ENCODE data around the gene TANGO6. TPM values are rescaled to one million over a fixed set of nuclear protein-coding genes. Genes with fewer than 3 reads are reported as not detected.

The TANGO6 gene
- total RNA-seq, 2 donors from 2014 or later: 9.6 to 22.7 TPM

DNA sequence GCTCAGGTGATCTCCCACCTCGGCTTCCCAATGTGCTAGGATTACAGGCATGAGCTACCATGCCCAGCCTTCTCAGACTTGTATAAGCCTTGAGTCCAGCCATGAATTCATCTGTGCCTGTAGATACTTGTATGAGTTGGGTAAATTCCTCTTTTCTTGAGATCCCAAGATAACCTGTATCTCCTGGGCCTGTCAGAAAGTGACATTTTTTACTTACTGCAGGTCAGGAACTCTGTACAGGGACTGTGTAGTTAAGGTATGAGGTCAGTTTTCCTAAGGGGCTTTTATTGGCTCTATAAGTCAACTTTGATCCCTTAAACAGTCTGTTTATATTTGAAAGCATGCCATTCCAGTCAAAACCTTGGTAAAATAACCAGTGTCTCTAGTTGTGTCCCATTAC, 155.8 kb downstream of the TANGO6 start:
- H3K27me3 ChIP-seq: no peaks in the 10 kb centered on the region
- peaks cover 12% of the 10 kb centered on the region for H3K4me1 ChIP-seq
- TF ChIP-seq POLR2A (IDR thresholded peaks at IDR 0.05) (no peak), CTCF (IDR thresholded peaks at IDR 0.05) (no peak)
- DNase-seq (no peak), ATAC-seq (no peak)
- H3K9me3 ChIP-seq: no peaks in the 10 kb centered on the region
- intact Hi-C loops (cut with DNase I): no loop called here
- no peak overlapping the region for H3K4me3 ChIP-seq
- WGBS, 2 donors: 92 to 100% methylated on average over 1 of the region's 1 CpG
- H3K36me3 ChIP-seq (replicated peaks in 1 of 2; ENCODE audit: insufficient read depth in 1 of 2, low read depth in 2 of 2): no peaks in the 10 kb centered on the region
- no peak overlapping the region for H3K27ac ChIP-seq

GRCh38 chr16:69003500-69003899, 160.2 kb downstream of the TANGO6 start:
- DNase-seq (no peak), ATAC-seq (no peak)
- no peaks in the 10 kb centered on the region for H3K9me3 ChIP-seq
- intact Hi-C loops (cut with DNase I): no loop called here
- no peaks in the 10 kb centered on the region for H3K27me3 ChIP-seq
- no peak overlapping the region for H3K4me3 ChIP-seq
- WGBS, 2 donors: 85 to 95% methylated on average over 1 of the region's 1 CpG
- no peak for TF ChIP-seq CTCF (IDR thresholded peaks at IDR 0.05)
- TF ChIP-seq POLR2A (IDR thresholded peaks at IDR 0.05): no peak
- no peak overlapping the region for H3K27ac ChIP-seq
- H3K36me3 ChIP-seq (replicated peaks in 1 of 2; ENCODE audit: insufficient read depth in 1 of 2, low read depth in 2 of 2): no peaks in the 10 kb centered on the region
- H3K4me1 ChIP-seq: no peaks in the 10 kb centered on the region

- H3K4me1 ChIP-seq: no peaks in the 10 kb centered on the region
- no peak overlapping the region for H3K27ac ChIP-seq
- no peak overlapping the region for H3K4me3 ChIP-seq
- ATAC-seq (no peak), DNase-seq (no peak)
- no peaks in the 10 kb centered on the region for H3K9me3 ChIP-seq
- H3K36me3 ChIP-seq (replicated peaks in 1 of 2; ENCODE audit: insufficient read depth in 1 of 2, low read depth in 2 of 2): no peaks in the 10 kb centered on the region
- 90 to 91% methylated on average over 5 of the region's 5 CpGs for WGBS, 2 donors
- no peak for TF ChIP-seq POLR2A (IDR thresholded peaks at IDR 0.05)
- no peak for TF ChIP-seq CTCF (IDR thresholded peaks at IDR 0.05)
- H3K27me3 ChIP-seq: no peaks in the 10 kb centered on the region
- intact Hi-C loops (cut with DNase I): no loop called here
Observed at GRCh38 chr16:69005641-69006355, 162.5 kb downstream of the TANGO6 start.

DNA sequence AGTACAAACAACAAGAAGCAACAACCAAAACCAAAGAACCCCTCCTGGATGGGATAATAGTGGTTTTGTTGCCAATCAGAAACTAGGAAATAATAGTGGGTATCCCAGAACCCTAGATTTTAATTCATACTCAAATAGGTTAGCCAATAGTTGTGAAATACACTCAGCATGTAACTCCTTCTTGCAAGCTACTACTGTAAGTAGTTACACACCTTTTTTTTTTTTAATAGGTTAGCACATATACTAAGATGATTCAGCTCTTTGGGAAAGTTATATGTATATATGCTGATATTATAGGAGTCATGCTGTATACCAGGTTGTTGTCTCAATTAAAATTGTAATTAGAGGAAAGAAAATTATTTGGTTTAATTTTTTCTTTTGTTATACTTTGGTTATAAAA, 169.6 kb downstream of the TANGO6 start:
- TF ChIP-seq POLR2A (IDR thresholded peaks at IDR 0.05) (no peak), CTCF (IDR thresholded peaks at IDR 0.05) (no peak)
- Histone ChIP-seq H3K4me1 (peaks cover 7% of the 10 kb centered on the region), H3K4me3 (no peak overlapping the region), H3K36me3 (replicated peaks in 1 of 2; ENCODE audit: insufficient read depth in 1 of 2, low read depth in 2 of 2) (no peaks in the 10 kb centered on the region), H3K27ac (no peak overlapping the region), H3K9me3 (no peaks in the 10 kb centered on the region), H3K27me3 (no peaks in the 10 kb centered on the region)
- ATAC-seq (no peak), DNase-seq (no peak)
- intact Hi-C loops (cut with DNase I): no loop called here

- Histone ChIP-seq H3K27ac (no peak overlapping the region), H3K27me3 (no peaks in the 10 kb centered on the region), H3K4me3 (no peak overlapping the region), H3K36me3 (replicated peaks in 1 of 2; ENCODE audit: insufficient read depth in 1 of 2, low read depth in 2 of 2) (no peaks in the 10 kb centered on the region), H3K4me1 (peaks cover 7% of the 10 kb centered on the region), H3K9me3 (no peaks in the 10 kb centered on the region)
- intact Hi-C loops (cut with DNase I): no loop called here
- ATAC-seq (no peak), DNase-seq (no peak)
- TF ChIP-seq CTCF (IDR thresholded peaks at IDR 0.05) (no peak), POLR2A (IDR thresholded peaks at IDR 0.05) (no peak)
Observed at GRCh38 chr16:69013991-69014390, 170.7 kb downstream of the TANGO6 start.

Measured in body of pancreas (tissue), 4 donors.